Lower leg skin (tissue), 3 donors: Measurements from ENCODE around the gene ZDHHC7.

Source experiments
- CTCF ChIP-seq, 3 donors: fragments of 450-650 bp; IDR thresholded peaks; one replicate each; pipeline ENCODE4 v1.5.1; 2016; ENCODE audit warnings: antibody characterized with exemption in 3 of 3, mild to moderate bottlenecking in 3 of 3, moderate library complexity in 2 of 3
- POLR2A ChIP-seq, 2 donors: fragments of 450-650 bp; IDR thresholded peaks; one replicate each; pipeline ENCODE4 v1.6.1; 2016 to 2017; ENCODE audit warnings: antibody characterized with exemption in 2 of 2, mild to moderate bottlenecking in 1 of 2, moderate library complexity in 1 of 2

GRCh38 chr16:84957192-84957591, 54.1 kb downstream of the ZDHHC7 start:
- no peak for TF ChIP-seq CTCF (IDR thresholded peaks at IDR 0.05)
- TF ChIP-seq POLR2A (IDR thresholded peaks at IDR 0.05), result no peak
